ENCODE data around the gene FAF2. TPM values are rescaled to one million over a fixed set of nuclear protein-coding genes. Genes with fewer than 3 reads are reported as not detected.

Gene FAF2
- total and polyA plus RNA-seq, 10 of the 15 experiments (the other 5 are each of a cell fraction or from before 2014, with no cell fraction given): 19.0 to 45.1 (median 35.6) TPM

DNA sequence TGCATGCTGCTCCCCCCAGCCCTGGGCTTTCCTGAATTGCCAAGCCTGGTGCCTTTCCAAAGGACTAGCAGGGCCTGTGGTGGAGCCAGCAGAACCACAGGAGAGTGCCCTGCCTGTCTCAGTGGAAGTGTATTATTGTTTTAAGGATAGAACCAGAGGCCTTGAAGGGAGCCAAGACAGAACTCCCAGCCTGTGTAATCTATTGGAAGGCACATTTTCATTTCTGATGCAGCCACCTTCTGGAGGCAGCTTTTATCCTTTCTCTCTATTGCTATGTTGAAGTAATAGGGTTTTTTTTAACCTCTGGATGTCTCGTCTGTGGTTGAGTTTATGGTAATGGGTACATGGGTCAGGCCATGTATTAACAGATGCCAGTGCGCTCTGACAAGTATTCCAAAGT lies 59.7 kb downstream of the FAF2 start:
- FAIRE-seq (no peak), DNase-seq (ENCODE audit: low read depth, low spot score) (no peak), ATAC-seq (no peak)
- Histone ChIP-seq H3K9ac (ENCODE audit: control insufficient read depth, insufficient read depth, low read length) (no peak overlapping the region), H3K79me2 (ENCODE audit: control insufficient read depth, insufficient read depth, low read length) (no peaks in the 10 kb centered on the region), H3K4me1 (ENCODE audit: control insufficient read depth, insufficient read depth, low read length) (no peaks in the 10 kb centered on the region), H3K27me3 (replicated peaks in 1 of 2; ENCODE audit: control insufficient read depth in 2 of 2, insufficient read depth in 2 of 2, low read length in 1 of 2) (no peaks in the 10 kb centered on the region), H3K27ac (ENCODE audit: control insufficient read depth, insufficient read depth) (no peak overlapping the region), H3K9me3 (replicated peaks; ENCODE audit: control insufficient read depth, insufficient read depth, low read length) (no peaks in the 10 kb centered on the region), H3K4me2 (ENCODE audit: control insufficient read depth, insufficient read depth) (no peak overlapping the region), H3K36me3 (ENCODE audit: control insufficient read depth in 2 of 2, insufficient read depth in 2 of 2, low read length in 1 of 2) (peaks cover 7 to 22% of the 10 kb centered on the region in 2 experiments), H3K4me3 (no peak overlapping the region), H2AFZ (ENCODE audit: control insufficient read depth, low read depth, low read length) (no peak overlapping the region), H4K20me1 (ENCODE audit: control insufficient read depth, insufficient read depth) (no peaks in the 10 kb centered on the region)
- CTCF ChIA-PET: no interaction called here
- RAD21 ChIA-PET (ENCODE audit: unreplicated experiment): no interaction called here
- in situ Hi-C loops (cut with MboI): no loop called here
- SMC1A ChIA-PET (ENCODE audit: uncharacterized antibody, unreplicated experiment): no interaction called here
- TF ChIP-seq NFYA (IDR thresholded peaks at IDR 0.05; ENCODE audit: borderline replicate concordance, low read depth, low read length) (no peak), ZBTB40 (IDR thresholded peaks at IDR 0.05; ENCODE audit: borderline replicate concordance) (no peak), EGR1 (IDR thresholded peaks at IDR 0.05; ENCODE audit: borderline replicate concordance in 1 of 2, low read depth in 2 of 2, low read length in 2 of 2) (no peak), NR2C1 (IDR thresholded peaks at IDR 0.05) (no peak), EP300 (IDR thresholded peaks at IDR 0.05; ENCODE audit: borderline replicate concordance in 1 of 2, control insufficient read depth in 1 of 2, low read depth in 2 of 2, low read length in 2 of 2) (no peak), MYC (IDR thresholded peaks at IDR 0.05; ENCODE audit: insufficient read depth, insufficient read length, insufficient replicate concordance, low read length, severe bottlenecking) (no peak), TAF1 (IDR thresholded peaks at IDR 0.05; ENCODE audit: borderline replicate concordance, low read depth, low read length) (no peak)
- TF ChIP-seq, protein P1, sequence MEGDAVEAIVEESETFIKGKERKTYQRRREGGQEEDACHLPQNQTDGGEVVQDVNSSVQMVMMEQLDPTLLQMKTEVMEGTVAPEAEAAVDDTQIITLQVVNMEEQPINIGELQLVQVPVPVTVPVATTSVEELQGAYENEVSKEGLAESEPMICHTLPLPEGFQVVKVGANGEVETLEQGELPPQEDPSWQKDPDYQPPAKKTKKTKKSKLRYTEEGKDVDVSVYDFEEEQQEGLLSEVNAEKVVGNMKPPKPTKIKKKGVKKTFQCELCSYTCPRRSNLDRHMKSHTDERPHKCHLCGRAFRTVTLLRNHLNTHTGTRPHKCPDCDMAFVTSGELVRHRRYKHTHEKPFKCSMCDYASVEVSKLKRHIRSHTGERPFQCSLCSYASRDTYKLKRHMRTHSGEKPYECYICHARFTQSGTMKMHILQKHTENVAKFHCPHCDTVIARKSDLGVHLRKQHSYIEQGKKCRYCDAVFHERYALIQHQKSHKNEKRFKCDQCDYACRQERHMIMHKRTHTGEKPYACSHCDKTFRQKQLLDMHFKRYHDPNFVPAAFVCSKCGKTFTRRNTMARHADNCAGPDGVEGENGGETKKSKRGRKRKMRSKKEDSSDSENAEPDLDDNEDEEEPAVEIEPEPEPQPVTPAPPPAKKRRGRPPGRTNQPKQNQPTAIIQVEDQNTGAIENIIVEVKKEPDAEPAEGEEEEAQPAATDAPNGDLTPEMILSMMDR (IDR thresholded peaks at IDR 0.05 in 2 of 3, conservative IDR thresholded peaks at IDR 0.05 in 1 of 3; ENCODE audit: control insufficient read depth in 2 of 3, extremely low read depth in 1 of 3, insufficient read depth in 1 of 3, low read depth in 3 of 3, low read length in 3 of 3): no peak
- TF ChIP-seq, protein P2, sequence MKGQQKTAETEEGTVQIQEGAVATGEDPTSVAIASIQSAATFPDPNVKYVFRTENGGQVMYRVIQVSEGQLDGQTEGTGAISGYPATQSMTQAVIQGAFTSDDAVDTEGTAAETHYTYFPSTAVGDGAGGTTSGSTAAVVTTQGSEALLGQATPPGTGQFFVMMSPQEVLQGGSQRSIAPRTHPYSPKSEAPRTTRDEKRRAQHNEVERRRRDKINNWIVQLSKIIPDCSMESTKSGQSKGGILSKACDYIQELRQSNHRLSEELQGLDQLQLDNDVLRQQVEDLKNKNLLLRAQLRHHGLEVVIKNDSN (IDR thresholded peaks at IDR 0.05; ENCODE audit: borderline replicate concordance, extremely low read length, insufficient read depth, low read depth, low read length): no peak
- 91% methylated on average over 2 of the region's 2 CpGs for WGBS (ENCODE audit: insufficient coverage, insufficient replicate concordance, low lambda C conversion rate, missing lambda C conversion rate)
- POLR2A ChIA-PET: no interaction called here
- no TSS peak for BruUV-seq (replicated peaks)
- intact Hi-C loops (cut with micrococcal nuclease; ENCODE audit: unreplicated experiment): no loop called here

Data from GM12878 (cell line).